GM23248 (cell line): ENCODE measurements around the gene MAU2. TPM values are rescaled to one million over a fixed set of nuclear protein-coding genes. Genes with fewer than 3 reads are reported as not detected.

Experiments
- DNase-seq: peaks from one replicate; pipeline ENCODE4 v3.0.0-alpha.2; 2015
- H2AFZ ChIP-seq: fragments of 200-600 bp; sonication (generic); 2 replicates; pipeline ENCODE4 v1.6.1; 2016; ENCODE audit warnings: antibody characterized with exemption
- H3F3A ChIP-seq: fragments of 200-600 bp; sonication (generic); 2 replicates; pipeline ENCODE4 v1.6.1; 2016; ENCODE audit warnings: mild to moderate bottlenecking, antibody characterized with exemption, mixed run types; ENCODE audit not compliant: insufficient read depth
- H3K27ac ChIP-seq: fragments of 200-600 bp; sonication (generic); 2 replicates; pipeline ENCODE4 v1.5.1; 2016; ENCODE audit warnings: mild to moderate bottlenecking
- H3K27me3 ChIP-seq: fragments of 200-600 bp; sonication (generic); replicated peaks from 2 replicates; pipeline ENCODE4 v1.6.1; 2016; ENCODE audit warnings: mild to moderate bottlenecking; ENCODE audit not compliant: insufficient read depth
- H3K36me3 ChIP-seq: fragments of 200-600 bp; sonication (generic); 2 replicates; pipeline ENCODE4 v1.6.1; 2016; ENCODE audit warnings: low read depth, mild to moderate bottlenecking
- H3K4me1 ChIP-seq: fragments of 200-600 bp; sonication (generic); 2 replicates; pipeline ENCODE4 v1.6.1; 2016; ENCODE audit warnings: mild to moderate bottlenecking; ENCODE audit not compliant: insufficient read depth
- H3K4me2 ChIP-seq: fragments of 200-600 bp; sonication (generic); one replicate; pipeline ENCODE4 v1.6.1; 2016; ENCODE audit warnings: mild to moderate bottlenecking; ENCODE audit not compliant: unreplicated experiment
- H3K4me3 ChIP-seq: fragments of 200-600 bp; sonication (generic); 2 replicates; pipeline ENCODE4 v1.5.1; 2016; ENCODE audit warnings: mild to moderate bottlenecking
- H3K79me2 ChIP-seq: fragments of 200-600 bp; sonication (generic); 2 replicates; pipeline ENCODE4 v1.6.1; 2016; ENCODE audit warnings: mild to moderate bottlenecking; ENCODE audit not compliant: insufficient read depth
- H3K9ac ChIP-seq: fragments of 200-600 bp; sonication (generic); 2 replicates; pipeline ENCODE4 v1.6.1; 2016; ENCODE audit warnings: mild to moderate bottlenecking
- H3K9me2 ChIP-seq: fragments of 200-600 bp; sonication (generic); 2 replicates; pipeline ENCODE4 v1.6.1; 2016; ENCODE audit warnings: mixed run types, mild to moderate bottlenecking, moderate library complexity; ENCODE audit not compliant: insufficient read depth
- H3K9me3 ChIP-seq: fragments of 200-600 bp; sonication (generic); one replicate; pipeline ENCODE4 v1.6.1; 2017; ENCODE audit warnings: low read depth
- H4K20me1 ChIP-seq: fragments of 200-600 bp; sonication (generic); 2 replicates; pipeline ENCODE4 v1.6.0; 2016; ENCODE audit not compliant: insufficient read depth
- EZH2 ChIP-seq: fragments of 200-600 bp; sonication (generic); IDR thresholded peaks from 2 replicates; pipeline ENCODE4 v1.6.1; 2018; ENCODE audit warnings: antibody characterized with exemption, mild to moderate bottlenecking; ENCODE audit not compliant: insufficient read depth, poor library complexity, severe bottlenecking
- EZH2phosphoT487 ChIP-seq: fragments of 200-600 bp; sonication (generic); IDR thresholded peaks from 2 replicates; pipeline ENCODE4 v1.6.1; 2018; ENCODE audit warnings: antibody characterized with exemption, moderate library complexity, mild to moderate bottlenecking, low read depth; ENCODE audit not compliant: insufficient read depth
- WGBS, 2 experiments: methylation state at CpG; one replicate each; pipeline ENCODE4 v1.1.6; 2015 to 2017; ENCODE audit warnings: low lambda C conversion rate in 2 of 2, low coverage in 1 of 2; ENCODE audit errors: missing lambda C conversion rate in 2 of 2; 5-methylcytosine and 5-hydroxymethylcytosine counted together
- in situ Hi-C: fragments of 300-500 bp; cut with MboI; formaldehyde crosslinking; loops from 2 replicates; pipeline ENCODE4 v1.15.0; 2020
- polyA plus RNA-seq: library from polyadenylated mRNA; unstranded; fragments of >200 nt; fragmentation: Nextera tagmentation; extraction: Ambion mirVana; gene quantifications from 2 replicates; pipeline ENCODE4 v1.2.1, GENCODE V29; 2016
- total RNA-seq: library from RNA; depleted of rRNA; stranded (reverse); fragments of >200 nt; shearing (Covaris generic); gene quantifications from 2 replicates; pipeline ENCODE4 v1.2.3, GENCODE V29; 2014

Gene MAU2
- total and polyA plus RNA-seq, 2 experiments from 2014 or later, result 23.0 to 25.4 TPM

DNA sequence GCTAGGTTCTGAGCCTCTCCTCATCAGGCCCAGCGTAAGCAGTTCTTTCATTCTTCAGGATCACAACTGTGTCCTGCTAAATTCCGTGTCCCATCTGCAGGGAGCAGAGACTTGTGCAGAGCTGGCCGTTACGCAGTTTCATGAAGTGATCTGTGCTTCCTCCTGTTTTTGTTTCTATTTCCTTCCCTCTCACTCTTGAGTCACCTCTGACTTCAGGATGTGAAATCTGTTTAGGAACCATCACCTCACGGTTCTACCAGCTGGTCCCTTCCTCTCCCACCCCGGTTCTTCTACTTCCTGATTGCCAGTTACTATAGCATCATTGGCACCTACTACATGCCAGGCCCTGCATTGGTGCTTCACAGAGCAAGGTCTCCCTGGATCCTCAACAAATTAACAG, 8.5 kb downstream of the MAU2 start:
- 86 to 88% methylated on average over 6 of the region's 6 CpGs for WGBS, 2 experiments
- in situ Hi-C loops, result no loop called here
- H3K9me3 ChIP-seq, result no peaks in the 10 kb centered on the region
- no peaks in the 10 kb centered on the region for H3K9me2 ChIP-seq
- peaks cover 96% of the 10 kb centered on the region for H3K79me2 ChIP-seq
- no peak overlapping the region for H3K4me3 ChIP-seq
- no peaks in the 10 kb centered on the region for H3F3A ChIP-seq
- H2AFZ ChIP-seq, result no peak overlapping the region
- DNase-seq, result no peak
- TF ChIP-seq EZH2 (no peak), EZH2phosphoT487 (no peak)
- 0 out of 2 replicates have a peak, but pooled peaks cover 5% of the 10 kb centered on the region for H3K36me3 ChIP-seq
- no peak overlapping the region for H3K9ac ChIP-seq
- H3K4me2 ChIP-seq, result no peak overlapping the region
- no peaks in the 10 kb centered on the region for H3K27me3 ChIP-seq
- H4K20me1 ChIP-seq, result no peaks in the 10 kb centered on the region; the same call in 1 of the 2 replicates
- H3K27ac ChIP-seq, result no peak overlapping the region
- no peaks in the 10 kb centered on the region for H3K4me1 ChIP-seq

DNA sequence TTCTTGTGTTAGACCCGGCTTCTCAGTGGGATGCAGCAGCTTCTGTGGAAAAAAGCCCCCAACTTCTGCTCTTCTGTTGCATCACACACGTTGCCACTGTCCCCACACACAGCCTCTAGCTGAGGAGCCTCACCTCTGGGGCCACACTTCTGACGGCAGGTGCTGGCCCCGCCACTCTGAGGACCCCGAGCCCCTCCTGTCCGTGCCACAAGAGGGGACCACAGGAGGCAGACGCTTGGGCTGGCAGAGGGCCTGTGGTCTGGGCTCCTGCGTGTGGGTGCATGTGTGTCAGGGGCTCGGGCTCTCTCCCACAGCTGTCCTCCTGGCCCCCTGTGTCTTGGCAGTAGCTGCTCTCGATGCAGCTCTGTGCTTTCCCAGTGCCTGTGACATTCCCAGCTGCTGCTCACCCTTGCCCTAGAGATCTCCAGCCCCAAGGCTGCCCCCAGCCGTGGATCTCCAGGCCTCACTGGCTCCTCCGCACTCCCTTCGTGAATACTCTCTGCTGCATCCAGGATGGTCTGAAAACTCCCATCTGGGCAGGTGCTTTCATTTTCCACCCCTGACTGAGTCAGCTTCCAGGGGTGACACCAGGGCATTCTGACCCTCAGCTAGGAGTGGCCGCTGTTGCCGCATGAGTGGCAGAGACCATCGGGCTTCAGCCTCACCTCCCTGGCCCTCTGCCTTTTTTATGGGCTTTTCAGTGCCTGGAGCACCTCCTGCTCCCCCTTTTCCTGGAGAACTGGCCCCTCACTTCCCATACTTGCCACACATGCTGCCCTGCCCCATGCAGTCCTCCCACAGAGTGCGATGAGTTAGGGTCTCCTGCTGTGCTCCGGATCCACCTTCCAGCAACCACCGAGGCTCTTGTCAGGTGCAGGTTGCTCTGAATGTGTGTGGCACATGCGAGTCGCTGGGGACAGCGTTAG, 13.7 kb downstream of the MAU2 start:
- Histone ChIP-seq H3K27me3 (no peaks in the 10 kb centered on the region), H3K79me2 (peaks cover 72% of the 10 kb centered on the region), H3K9ac (no peak overlapping the region), H3K4me3 (no peak overlapping the region), H3F3A (no peaks in the 10 kb centered on the region), H2AFZ (no peak overlapping the region), H3K9me3 (no peaks in the 10 kb centered on the region), H3K36me3 (peaks cover 28% of the 10 kb centered on the region; the same call in 1 of the 2 replicates), H3K4me2 (no peak overlapping the region), H3K4me1 (no peaks in the 10 kb centered on the region; the same call in 1 of the 2 replicates), H3K9me2 (no peaks in the 10 kb centered on the region), H3K27ac (no peak overlapping the region), H4K20me1 (no peaks in the 10 kb centered on the region)
- in situ Hi-C loops, result no loop called here
- TF ChIP-seq EZH2, result no peak
- TF ChIP-seq EZH2phosphoT487, result no peak
- WGBS, 2 experiments, result 80 to 81% methylated on average over 21 to 22 of the region's 22 CpGs
- DNase-seq, result no peak

DNA sequence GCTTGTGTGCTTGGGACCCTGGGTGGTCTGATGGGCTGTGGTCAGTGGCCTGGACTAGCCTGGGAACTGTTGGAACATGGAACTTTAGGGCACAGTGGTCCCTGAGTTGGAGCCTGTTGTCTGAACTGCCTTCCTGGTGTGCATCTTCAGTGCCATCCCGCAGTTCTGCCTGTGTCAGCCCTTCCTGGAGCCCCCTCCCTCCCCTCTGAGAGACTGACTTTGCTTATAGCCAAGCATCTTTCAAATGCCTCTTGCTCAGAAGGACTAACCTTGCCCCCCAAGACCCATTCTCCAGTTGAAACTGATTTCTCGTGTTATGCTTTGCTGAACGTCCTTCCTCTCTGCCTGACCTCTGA, 14.3 kb downstream of the MAU2 start:
- no peaks in the 10 kb centered on the region; the same call in 1 of the 2 replicates for H3K4me1 ChIP-seq
- no peak overlapping the region for H3K4me2 ChIP-seq
- no peak overlapping the region for H3K27ac ChIP-seq
- H3K9me3 ChIP-seq, result no peaks in the 10 kb centered on the region
- no peaks in the 10 kb centered on the region for H3K9me2 ChIP-seq
- H4K20me1 ChIP-seq, result no peaks in the 10 kb centered on the region
- H3F3A ChIP-seq, result no peaks in the 10 kb centered on the region
- 98 to 100% methylated on average over 3 of the region's 3 CpGs for WGBS, 2 experiments
- peaks cover 65% of the 10 kb centered on the region for H3K79me2 ChIP-seq
- no peak overlapping the region for H3K4me3 ChIP-seq
- H3K9ac ChIP-seq, result no peak overlapping the region
- in situ Hi-C loops, result no loop called here
- DNase-seq, result no peak
- peaks cover 32% of the 10 kb centered on the region; the same call in 1 of the 2 replicates for H3K36me3 ChIP-seq
- H3K27me3 ChIP-seq, result no peaks in the 10 kb centered on the region
- TF ChIP-seq EZH2, result no peak
- H2AFZ ChIP-seq, result no peak overlapping the region

DNA sequence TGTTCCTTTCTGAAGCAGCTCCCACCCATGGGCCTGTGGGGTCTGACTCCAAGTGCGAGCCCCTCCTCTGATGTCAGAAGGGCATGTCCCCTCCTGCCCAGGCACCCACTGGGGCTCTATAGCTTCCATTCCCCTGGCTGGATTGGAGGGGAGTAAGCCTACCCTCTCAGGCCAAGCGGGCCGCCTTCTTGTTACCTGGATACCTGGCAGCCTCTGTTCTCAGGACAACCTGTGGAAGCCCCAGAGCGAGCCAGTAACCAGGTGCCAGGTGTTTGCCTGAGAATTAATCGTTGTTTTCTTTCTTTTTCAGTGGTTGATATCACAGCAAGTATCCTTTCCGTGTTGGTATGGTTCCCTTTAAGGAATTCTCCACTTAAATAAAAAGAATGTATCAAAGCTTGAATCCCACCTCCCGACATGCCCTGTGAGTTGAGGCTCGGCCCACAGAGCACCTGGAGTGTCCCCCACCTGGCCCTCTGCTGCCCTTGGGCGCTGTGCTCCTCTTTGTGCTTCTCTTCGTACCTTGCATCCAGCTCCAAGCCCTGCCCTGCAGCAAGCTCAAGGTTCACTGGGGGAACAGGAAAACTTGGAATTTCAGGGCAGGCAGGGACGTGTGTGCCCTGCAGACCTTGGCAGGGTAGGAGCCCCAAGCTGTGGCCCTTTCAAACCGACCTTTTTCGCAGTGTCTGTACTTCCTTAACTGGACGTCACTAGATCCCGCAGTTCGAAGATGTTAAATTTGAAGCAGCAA, 15.0 kb downstream of the MAU2 start:
- no peak overlapping the region for H3K27ac ChIP-seq
- no peak overlapping the region for H3K9ac ChIP-seq
- no peak overlapping the region for H3K4me2 ChIP-seq
- no peaks in the 10 kb centered on the region for H3F3A ChIP-seq
- no peak overlapping the region for H2AFZ ChIP-seq
- no peaks in the 10 kb centered on the region for H4K20me1 ChIP-seq
- peaks cover 32% of the 10 kb centered on the region; the same call in 1 of the 2 replicates for H3K36me3 ChIP-seq
- H3K27me3 ChIP-seq, result no peaks in the 10 kb centered on the region
- H3K79me2 ChIP-seq, result peaks cover 59% of the 10 kb centered on the region
- H3K9me2 ChIP-seq, result no peaks in the 10 kb centered on the region
- in situ Hi-C loops, result no loop called here
- H3K9me3 ChIP-seq, result no peaks in the 10 kb centered on the region
- no peak overlapping the region for H3K4me3 ChIP-seq
- DNase-seq, result no peak
- TF ChIP-seq EZH2, result no peak
- no peak for TF ChIP-seq EZH2phosphoT487
- no peaks in the 10 kb centered on the region; the same call in 1 of the 2 replicates for H3K4me1 ChIP-seq
- WGBS, 2 experiments, result 95 to 96% methylated on average over 16 of the region's 16 CpGs
